ENCODE data around the gene DNAJB6.

Gene DNAJB6

DNA sequence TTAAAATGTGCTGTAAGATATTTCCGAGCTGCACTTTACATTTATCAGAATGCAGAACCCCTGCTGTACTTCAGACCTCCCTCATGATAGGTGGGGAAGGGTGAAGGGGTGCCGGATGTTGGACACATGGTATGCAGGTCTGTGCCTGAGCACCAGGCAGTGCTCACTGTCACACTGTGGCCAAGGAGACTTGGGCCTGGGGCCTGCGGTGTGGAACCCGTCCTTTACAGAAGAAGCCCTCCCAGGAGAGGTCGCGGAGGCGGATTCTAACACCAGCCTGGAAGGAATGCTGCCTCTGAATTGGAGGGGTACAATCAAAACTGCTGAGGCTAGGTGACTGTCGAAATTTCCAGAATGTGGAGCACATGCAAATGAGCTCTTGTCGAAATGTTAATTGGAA, 34.5 kb downstream of the DNAJB6 start:
- no peak for DNase-seq

DNA sequence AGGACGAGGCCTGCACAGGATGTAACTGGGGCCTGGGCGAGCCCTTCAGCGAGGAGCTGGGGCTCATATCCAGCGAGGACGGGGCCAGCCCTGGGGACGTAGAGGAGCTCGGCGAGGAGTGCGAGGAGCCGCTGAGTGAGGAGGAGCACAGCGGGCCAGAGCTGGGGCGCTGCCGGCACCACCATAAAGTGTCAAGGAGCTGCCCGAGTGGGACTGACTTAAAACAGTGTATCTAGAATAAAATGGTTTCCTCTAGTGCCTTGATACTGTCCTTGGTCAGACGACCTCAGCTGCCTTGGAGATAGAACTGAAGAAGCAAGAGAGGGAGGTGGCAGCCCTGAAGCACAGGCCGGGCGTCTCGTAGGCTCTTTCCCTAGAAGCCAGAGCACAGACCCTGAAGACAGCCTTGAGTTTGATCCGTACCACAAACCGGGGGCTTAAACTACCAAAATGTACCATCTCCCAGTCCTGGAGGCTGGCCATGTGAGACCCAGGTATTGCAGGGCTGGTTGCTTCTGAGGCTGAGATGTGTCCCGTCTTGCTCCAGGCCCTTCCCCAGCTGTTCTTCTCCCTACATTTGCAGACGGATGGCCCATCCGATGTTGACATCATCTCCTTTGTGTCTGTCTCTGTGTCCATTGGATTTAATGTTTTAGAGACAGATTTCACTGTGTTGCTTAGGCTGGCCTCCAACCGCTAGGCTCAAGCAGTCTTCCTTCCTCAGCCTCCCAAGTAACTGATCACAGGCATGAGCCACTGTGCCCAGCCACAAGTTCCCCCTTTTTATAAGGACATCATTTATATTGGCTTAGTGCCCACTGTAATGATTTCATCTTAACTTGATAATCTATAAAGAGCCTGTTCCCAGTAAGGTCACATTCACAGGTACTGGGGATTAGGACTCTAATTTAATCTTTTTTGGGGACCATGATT, 35.8 kb downstream of the DNAJB6 start:
- DNase-seq, result no peak

DNA sequence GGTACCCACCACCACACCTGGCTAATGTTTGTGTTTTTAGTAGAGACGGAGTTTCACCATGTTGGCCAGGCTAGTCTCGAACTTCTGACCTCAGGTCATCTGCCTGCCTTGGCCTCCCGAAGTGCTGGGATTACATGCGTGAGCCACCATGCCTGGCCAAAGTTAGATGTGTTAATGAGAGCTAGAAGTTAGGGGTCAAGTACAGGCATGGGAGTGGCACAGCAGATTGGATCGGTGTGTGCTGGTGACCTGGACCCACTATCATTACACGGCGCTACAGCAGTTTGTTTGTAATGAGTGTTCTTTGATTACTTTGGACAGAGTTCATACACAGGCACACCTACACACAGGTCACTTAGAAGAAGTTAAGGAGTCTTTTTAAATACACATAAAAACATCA, 36.7 kb downstream of the DNAJB6 start:
- no peak for DNase-seq

DNA sequence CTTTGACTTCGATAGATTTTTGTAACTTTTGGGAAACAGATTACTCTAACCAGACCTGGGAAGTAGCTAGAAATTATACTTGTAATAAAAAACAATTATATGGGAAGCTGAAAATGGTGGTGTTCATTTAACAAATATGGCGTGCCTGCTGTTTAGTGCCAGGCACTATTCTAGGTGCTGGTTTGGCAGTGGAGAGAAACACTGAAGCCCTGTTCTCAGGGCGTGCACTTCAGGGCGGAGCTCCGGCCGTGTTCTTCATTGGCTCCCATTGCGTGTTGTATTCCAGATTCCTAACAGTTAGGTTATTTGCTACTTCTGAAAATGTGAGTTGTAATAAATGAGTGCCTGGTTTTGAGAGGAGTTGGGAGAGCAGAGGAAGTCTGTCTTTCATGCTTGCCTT, 38.6 kb downstream of the DNAJB6 start:
- DNase-seq, result no peak

DNA sequence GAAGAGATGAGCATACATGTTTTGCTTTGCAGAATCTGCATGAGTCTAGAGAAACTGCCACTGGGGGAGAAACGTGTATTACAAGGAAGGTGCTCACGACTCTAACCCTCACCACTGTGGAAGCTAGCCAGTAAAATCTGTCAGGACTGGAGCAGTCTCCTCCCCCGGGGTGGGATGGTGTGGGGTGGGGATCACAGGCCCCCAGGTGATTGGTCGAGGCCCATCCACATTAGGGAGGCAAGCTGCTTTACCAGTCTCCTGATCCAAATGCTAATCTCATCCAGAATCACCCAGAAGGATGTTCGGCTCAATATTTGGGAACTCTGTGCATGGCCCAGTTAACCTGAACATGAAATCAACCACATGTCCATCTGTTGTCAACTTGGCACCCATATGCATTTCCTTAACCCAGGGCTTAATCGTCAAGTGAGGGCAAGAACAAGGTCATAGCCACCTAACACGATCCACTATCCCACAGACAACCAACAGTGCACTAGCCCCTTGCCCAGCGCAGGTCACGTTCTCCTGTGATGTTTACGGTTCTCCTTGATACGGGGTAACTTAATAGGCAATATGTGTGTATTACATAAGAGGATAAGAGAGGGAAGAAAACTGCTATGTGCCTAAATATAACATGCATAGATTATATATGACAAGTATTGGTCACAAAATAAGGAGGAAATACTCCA, 40.8 kb downstream of the DNAJB6 start:
- DNase-seq, result no peak

DNA sequence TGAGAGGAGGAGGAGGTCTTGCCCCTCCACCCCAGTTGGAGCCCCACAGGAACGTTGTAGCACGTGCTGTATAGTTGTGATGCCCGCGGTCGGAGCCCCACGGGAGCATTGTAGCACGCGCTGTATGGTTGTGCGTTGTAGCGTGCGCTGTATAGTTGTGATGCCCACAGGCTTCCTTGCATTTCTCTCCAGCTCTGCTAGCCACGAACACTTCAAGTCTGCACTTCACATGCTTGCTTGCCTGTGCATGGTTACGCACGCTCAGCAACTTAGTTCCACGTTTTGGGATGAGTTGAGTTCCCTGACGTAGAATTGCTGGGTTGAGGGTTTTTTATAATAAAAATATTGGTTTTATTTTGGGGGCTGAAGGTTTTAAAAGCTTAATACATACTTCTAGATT, 41.6 kb downstream of the DNAJB6 start:
- no peak for DNase-seq

DNA sequence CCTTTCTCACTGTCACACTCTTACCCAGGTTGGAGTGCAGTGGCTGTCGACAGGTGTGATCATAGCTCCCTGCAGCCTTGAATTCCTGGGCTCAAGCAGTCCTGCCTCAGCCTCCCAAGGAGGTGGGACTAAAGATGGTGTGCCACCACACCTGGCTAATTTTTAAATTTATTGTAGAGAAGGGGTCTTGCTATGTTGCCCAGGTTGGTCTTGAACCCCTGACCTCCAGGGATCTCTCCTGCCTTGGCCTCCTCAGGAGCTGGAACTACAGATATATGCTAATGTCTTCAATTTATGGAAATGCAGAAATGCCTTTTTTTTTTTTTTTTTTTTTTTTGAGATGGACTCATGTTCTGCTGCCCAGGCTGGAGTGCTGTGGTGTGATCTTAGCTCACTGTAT, 42.7 kb downstream of the DNAJB6 start:
- DNase-seq, result no peak

DNA sequence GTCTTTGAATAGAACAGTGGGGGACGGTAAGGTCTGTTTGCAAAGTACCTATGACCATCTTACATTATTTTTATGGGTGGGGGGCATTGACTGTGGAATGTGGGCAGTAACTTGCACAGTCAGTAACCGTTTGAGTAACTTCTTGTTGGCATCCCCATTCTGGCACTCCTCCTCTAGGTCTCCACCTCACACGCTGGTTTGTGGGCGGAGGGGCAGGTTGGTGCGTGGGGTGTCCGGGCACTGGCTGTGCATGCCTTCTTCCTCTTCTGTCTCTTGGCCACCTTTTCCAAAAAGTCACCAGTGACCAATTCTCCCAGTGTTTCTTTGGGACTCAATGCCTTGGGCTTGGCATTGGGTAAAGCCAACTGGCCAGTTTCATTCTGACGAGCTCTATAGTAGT, 43.6 kb downstream of the DNAJB6 start:
- no peak for DNase-seq

DNA sequence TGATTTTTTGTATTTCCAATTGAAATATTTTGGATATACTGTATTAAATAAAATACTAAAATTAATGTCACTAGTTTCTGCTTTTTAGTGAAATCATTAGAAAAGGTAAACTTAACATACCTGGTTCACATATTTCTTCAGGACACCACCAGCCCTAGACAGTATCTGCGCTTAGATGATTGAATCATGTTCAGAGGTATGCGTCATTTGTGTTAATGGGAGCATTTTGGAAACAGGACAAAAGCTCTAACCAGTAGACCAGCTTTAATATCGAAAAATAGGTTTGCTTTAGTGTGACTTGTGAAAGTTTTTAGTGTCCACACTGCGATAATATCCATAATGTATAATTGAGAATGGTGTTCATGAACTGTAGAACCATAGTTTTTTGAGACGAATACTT, 47.1 kb downstream of the DNAJB6 start:
- DNase-seq, result no peak

DNA sequence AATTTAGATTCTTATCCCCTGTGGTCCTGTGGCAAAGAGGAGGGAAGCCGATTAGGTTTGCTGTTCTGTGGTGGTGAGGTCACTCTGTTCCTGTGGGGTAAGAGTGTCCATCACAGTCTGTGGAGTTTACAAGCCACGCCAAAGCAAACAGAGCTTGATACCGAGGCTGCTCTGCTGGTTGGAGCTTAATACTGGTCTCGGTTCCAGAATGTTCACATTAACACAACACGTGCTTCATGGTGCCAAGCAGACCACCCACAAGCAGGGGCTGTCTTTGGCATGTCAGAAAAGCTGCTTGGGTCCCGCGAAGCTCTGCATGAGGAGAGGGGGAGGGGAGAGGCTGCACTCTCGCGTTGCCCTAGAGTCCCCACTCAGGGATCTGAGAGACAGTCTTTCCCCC, 47.5 kb downstream of the DNAJB6 start:
- no peak for DNase-seq

DNA sequence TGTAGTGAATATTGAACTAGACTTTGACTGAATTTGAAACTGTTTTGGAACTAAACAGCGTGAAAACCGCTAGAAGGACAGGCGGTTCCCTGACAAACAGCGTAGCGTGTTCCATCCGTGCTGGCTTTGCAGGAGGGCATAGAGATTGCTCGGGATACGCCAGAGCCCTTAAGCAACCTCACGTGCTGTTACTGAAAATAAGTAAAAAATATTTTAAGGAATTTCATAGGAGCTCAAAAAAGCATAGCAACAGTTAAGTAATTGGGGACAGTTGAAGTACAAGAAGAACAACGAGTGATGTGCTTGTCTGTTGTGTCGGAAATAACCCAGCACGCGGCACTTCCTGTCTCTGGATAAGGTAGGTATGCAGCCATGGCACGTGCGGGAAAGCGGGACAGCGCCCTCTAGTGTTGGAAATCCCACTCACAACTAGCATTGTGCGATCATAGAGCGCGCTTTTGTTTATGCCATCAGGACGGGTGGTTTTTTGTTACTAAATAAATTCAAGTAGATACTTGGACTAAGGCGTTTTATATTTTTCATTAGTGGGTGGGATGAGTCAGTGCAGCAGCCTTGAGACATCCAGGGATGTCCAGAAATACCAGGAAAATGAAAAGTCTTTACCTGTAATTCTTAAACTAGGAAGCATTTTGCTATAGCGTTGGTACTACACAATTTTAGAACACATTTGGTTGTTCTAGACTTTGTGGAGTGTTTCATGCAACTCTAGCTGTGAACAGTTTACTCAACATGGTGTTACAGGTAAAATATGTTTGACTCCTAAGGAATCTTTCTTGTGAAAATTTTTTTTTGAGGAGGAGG, 50.4 kb downstream of the DNAJB6 start:
- DNase-seq, result peak; percentile 53

DNA sequence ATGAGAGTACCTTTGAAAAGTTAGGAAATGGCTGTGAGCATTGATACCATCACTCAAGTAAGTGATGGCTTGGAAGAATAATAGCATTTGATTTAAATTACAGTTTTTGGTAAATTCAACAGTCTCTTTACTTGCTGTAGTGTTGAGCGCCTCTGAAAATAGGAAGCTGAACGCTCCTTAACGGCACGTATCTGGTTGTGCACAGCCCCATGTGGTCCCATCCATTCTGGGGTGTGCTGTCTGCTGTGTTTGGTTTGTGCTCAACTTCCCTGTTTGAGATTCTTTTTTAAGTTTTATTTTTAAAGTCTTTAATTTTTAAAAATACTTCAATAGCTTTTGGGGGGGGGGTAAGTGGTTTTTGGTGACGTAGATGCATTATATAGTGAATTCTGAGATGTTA, 51.5 kb downstream of the DNAJB6 start:
- no peak for DNase-seq

DNA sequence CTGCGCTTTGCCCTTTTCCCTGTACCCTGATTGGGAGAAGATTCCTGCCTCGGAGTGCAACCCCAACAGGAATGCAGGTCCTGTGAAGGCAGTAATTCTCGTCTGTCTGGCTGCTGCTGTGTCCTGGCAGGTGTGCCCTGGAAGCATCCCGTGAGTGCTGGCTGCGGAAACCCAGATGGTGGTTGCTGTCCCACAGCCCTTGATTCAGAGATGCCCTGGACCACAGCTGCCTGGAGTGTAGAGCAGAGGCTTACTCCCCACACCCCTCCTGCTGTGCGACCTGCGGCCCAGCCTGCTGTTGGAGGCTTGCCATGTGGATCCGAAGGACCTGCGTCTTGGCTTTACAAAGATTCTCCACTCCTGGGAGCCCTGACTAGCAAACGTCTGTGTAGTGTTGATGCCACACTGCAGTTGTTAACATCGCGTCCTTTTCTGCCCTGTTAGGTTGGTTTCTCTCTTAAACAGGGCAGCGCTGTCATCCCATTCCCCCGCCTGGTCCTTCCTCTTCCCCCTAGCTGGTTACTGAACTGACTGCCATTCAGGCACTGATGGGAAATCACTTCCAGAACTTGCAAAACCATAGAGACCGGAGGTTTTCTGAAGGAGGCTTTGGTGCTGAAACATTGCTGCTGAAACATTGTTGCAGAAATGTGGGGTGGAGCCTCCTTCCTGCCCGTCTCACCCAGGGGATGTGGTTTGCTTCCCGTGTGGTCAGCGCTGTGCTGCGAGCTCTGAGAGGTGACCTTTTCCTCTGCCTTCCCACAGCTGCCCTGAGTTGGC, 53.3 kb downstream of the DNAJB6 start:
- no peak for DNase-seq

DNA sequence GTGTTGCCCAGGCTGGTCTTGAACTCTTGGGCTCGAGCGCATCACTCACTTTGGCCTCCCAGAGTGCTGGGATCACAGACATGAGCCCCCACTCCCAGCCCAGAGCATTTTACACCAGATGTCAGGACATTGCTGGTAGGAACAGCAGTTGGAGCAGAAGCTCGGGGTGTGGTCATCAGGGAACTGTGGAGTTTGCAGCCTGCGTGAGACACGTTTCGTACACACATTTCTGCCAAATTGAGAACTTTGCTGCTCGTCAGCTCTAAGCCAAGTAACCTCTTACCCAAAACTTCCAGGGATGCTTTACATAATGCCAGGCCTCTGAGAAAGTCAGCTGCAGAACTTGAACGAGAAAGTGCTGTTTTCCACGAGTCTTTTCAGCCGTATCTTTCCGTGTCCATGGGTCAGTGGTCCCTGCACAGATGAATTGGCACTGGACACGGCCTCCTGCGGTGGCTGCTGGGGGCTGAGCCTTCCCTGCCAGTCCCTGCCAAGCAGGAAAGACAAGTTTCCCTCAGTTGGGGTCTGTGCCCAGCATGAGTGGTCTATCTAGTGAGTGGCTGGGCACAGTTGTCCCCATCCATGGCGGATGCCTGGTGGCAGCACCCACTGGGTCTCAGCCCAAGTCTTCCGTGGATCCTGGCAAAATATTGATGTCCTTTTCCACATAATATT, 54.4 kb downstream of the DNAJB6 start:
- DNase-seq, result no peak

DNA sequence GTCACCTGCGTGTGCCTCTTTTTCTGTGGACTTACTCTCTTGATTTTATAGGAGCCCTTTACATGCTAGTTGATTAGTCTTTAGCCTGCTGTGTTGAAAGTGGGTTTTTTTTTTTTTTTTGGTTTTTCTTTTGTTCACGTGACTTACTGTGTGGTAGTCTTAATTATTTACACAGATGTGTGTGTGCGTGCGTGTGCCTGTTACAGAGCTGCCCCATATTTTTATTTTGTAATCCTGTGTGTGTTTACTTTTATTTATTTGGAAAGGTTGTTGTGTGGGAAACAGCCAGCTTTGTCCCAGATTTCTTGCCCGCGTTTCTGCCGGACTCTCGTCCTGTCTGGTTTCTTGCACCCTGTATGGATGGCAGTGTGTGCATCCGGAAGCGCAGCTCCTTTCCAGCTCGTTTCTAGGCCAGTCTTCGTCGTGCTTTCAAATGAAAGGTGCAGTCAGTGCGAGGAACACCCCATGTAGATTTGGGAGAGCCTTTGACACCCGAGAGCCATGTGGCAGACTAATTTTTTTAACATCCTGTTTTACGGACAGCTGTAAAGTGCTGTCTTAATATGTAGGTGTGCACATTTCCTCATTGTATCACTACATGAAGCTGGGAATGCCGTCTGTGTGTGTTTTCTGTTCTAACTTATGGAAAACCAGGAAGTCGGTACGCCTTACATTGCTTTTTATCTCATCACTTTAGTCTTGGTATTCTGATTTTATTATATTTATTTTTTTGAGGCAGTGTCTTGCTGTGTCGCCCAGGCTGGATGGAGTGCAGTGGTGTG, 55.6 kb downstream of the DNAJB6 start:
- DNase-seq, result no peak

DNA sequence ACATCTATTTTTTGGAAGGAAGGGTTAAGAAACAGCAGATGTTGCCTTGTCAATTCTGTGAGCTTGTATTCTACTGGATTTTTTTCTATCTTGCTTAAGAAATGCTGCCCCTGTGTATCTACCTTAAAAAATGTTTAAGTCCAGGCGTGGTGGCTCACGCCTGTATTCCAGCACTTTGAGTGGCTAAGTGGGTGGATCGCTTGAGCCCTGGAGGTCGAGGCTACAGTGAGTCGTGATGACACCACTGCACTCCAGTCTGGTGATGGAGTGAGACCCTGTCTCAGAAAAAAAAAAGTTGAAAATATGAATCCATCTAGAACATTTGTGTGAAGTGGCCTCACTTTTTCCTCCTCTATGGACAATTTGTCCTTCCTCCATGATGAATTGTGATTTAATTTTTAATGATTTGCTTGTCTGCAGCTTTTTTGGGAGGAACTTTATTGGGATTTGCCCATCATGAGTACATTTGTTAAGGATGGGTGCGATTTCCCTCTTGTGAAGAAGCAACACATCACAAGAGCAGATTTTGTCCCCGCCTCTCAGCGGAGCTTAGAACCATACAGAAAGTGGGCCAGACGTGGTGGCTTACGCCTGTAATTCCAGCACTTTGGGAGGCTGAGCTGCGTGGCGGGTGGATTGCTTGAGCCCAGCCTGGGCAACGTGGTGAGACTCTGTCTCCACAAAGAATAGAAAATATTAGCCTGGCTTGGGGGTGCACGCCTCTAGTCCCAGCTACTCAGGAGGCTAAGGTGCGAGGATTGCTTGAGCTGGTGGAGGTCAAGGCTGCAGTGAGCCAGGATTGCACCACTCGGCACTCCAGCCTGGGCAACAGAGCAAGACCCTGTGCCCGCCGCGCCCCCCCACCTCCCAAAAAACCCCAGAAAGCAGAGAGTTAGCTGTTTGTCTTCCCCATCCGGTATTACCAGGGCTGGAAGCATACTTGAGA, 57.7 kb downstream of the DNAJB6 start:
- DNase-seq, result no peak

DNA sequence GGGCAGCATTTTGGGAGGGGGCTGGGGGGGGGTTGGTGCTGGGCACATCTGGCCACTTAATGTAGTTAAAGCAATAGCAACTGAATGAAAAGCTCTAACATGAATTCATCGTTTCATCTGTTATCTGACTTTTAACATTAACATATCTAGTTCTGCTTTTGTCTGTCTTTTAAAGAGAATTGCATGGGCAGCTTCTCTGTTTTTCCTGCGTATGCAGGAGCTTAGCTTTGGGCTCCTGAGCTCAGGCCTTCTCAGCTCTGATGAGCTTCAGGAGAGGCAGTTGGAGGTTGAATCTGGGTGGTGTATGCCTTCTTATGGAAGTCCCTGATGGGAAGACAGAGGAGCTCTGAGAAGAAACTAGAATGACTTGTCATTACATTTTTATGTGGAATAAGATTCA, 58.4 kb downstream of the DNAJB6 start:
- no peak for DNase-seq

DNA sequence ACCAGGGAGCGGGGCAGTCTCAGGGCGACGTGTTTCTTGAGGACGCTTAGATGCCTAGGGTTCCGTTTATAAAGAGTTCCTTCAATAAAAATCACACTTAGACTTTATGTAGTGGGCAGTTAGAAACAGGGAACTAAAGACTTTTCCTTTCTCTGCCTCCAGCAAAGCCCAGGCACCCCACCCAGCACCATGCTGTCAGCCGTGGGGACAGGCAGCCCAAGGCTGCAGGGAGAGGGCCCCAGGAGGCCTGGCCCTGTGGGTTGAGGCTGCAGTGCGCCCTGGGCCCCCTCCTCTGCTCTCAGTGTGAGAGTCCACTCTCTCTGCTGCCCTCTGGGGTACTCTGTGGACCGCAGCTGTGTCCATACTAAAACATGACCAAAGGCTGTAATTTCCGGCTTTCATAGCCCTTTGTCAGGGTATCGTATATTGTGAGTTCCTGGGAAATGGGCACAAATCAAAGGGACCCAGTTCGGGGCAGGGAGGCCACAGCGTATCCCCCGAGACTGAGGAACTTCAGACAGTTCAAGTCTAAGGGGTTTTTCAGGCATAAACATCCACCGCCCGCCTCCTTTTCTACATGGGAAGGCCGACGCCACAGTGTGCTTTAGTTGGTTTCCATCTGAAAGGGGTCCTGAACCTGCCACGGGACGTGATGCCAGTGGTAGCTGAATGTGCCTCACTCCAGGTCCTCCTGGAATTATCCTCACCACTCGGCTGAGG, 59.7 kb downstream of the DNAJB6 start:
- no peak for DNase-seq

DNA sequence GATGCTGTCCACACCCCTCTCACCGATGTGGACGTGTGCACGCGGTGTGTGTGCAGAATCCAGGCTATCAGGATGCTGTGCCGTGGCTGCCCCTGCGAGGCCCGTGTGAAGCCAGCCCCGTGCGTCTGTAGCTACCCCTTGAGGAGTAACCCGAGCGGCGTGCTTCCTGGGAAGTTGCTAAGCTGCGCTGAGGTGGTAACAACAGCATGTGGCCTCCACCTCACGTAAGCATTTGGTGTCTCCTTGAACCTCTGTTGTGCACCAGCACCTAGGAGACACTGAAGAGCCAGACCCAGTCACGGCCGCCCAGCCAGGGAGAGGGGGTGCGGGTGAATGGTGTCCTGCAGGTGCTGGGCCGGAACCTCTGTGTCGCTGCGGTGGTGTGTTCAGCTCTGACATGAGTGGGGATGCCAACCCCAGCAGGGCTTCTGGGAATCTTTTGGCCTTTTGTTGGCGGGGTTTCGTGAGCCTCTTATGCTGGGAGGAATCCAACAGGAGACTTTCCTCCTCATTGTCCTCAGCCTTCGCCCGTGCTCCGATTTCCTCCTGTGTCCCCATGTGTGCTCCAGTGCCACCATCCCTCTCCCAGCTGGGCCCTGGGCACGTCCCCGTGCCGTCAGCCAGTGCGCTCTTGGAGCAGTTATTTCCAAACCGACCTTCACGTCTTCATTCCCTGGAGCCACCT, 60.4 kb downstream of the DNAJB6 start:
- no peak for DNase-seq

Data from NCI-H1105 treated with DMSO at 0.1 percent for 48 hours (cell line).